ENCODE data around the gene RTN4R.

Gene RTN4R

DNA sequence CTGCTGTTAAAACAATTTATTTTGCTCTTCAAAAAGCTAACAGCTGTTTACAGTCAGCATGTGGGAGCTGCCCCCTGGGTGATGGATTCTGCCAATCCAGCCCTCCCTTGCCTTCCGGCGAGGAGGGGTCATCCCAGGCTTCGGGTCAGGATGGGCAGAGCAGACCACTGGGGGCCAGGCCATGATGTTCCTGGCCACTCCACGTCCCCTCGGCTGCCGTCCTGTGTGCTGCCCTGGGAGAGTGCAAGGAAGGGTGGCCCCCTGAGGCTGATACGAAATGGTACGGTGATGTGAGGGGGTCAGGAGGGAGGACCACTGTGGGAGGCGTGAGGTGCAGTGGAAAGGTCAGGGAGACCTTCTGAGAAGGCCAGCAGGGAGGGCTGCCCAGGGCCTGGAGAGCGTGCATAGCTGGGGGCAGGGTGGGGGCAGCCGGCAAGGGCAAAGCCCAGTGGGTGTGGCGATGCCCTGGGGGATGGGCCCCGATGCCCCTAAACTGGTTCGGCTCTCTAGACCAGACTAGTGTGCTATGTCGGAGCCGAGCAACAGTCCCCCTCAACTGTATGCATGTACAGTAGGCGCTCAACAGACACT is 41.3 kb downstream of the RTN4R start:
- no peak for DNase-seq

GRCh38 chr22:20226077-20226716 is 41.9 kb downstream of the RTN4R start:
- no peak for DNase-seq

- DNase-seq, result no peak
These were observed 42.5 kb downstream of the RTN4R start for GRCh38 chr22:20225693-20225966.

- no peak for DNase-seq
These were observed 43.0 kb downstream of the RTN4R start for GRCh38 chr22:20224917-20225692.

GRCh38 chr22:20224256-20224626 is 43.9 kb downstream of the RTN4R start:
- no peak for DNase-seq

DNA sequence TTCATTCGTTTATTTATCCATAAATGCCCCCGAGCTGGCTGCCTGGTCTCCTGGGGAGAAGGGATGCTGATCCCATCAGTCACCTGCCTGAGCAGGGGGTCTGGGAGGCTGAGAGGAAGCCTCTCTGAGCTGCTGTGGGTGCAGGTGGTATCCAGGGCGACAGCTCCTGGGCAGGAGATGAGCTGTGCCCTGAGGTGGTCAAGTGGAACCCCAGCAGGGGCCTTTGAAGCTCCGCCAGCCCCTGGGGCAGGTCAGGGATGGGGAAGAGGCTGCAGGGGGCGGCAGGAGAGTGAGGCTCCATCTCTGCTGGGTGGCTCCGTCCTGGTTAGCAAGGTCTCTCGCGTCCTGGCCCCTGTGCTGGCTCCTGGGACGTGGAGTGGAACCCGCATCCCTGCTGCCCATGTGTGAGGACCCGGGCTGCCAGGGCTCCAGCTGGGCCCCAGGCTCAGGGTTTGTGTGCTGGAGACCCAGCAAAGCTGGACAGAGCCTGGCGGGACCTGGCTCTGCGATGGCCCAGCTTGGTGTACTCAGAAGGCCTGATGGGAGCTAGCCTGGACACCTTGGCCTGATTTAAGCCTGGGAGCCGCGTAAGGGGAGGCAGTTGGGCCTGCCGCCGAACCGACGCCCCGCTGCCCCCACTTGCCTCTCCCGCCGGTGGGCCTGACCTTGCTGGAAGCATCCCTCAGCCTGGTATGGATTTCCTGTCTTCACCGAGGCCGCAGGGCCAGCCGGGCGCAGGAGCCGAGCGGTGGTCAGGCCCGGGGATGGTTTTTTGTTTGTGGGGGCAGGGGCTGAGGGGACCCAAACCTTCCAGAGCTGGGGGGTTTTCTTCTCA is 44.5 kb downstream of the RTN4R start:
- no peak for DNase-seq

- DNase-seq, result no peak
These were observed 45.2 kb downstream of the RTN4R start for GRCh38 chr22:20222764-20223420.

DNA sequence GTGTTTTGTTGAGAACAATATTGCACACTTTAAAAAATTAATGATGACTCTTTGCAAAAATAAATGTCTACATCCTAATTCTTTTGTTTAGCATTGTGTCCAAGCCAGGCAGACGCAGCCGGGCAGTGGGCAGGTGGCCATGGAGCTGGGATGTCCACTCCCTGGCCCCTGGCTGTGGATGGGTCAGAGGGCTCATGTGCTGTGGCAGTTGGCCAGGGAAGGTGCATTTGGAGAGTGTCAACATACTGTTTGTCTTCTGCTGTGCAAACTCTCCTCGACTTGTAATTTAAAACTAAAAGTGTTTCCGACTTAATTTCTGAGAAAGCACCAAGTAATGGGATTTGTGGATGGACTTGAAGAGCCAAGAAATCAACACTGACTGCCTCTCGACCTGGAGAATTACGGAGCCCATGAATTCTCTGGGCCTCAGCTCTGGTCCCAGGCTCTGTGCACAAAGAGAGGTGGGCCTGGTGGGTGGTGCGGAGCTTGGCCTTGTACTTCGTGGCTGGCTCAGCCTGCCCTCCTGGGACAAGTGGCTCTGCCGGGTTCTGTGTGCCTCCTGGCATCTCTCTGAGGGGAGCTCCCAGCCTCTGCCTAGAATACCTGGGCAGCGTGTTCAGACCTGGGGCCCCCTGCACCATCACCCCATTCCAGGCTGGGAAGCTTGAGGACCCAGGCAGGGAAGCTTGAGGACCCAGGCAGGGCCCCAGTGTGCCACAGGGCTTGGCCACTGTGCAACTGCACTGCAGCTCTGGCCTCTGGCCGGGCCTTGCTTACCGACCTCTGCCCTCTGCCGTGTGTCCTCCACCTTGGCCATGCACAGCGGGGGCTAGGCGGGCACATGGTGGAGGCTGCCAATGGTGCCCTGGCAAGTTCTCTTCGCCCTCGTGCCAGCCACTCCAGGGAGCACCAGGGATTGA is 46.4 kb downstream of the RTN4R start:
- no peak for DNase-seq

DNA sequence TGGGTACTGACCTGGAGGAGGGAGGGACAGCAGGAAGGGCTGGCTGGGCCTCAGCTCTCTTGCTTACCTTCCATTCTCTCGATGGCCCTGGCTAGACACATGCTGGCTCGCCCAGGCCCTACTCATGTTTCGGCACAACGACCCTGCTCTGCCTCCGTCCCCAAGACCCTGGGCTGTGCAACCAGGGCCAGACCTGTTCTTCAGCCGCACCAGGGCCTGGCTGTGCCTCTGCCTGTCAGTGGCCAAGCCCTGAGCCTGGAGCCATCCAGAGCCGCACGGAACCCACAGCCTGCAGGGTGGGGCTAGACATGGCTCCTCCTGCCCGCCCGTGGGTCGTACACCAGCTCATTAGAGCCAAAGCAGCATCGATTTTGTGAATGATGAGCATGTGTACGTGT is 47.5 kb downstream of the RTN4R start:
- no peak for DNase-seq

- no peak for DNase-seq
These were observed 48.2 kb downstream of the RTN4R start for GRCh38 chr22:20219667-20220628.

DNA sequence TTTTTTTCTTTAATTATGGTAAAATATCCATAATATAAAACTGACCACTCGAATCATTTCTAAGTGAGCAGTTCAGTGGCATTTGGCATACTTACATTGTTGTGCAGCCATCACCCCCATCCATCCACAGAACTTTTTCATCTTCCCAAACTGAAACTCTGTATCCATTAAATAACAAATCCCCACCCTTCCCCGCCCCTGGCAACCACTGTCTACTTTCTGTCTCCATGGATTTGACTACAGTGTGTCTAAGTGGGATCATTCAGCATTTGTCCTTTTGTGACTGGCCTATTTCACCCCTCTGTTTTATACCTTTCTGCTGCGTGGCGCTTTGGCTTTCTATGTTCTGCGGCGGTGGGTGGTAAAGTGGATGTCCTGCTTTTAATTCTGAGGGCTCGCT is 49.1 kb downstream of the RTN4R start:
- DNase-seq, result no peak

GRCh38 chr22:20218326-20218872 is 49.7 kb downstream of the RTN4R start:
- DNase-seq, result no peak

GRCh38 chr22:20217563-20217962 is 50.6 kb downstream of the RTN4R start:
- no peak for DNase-seq

DNA sequence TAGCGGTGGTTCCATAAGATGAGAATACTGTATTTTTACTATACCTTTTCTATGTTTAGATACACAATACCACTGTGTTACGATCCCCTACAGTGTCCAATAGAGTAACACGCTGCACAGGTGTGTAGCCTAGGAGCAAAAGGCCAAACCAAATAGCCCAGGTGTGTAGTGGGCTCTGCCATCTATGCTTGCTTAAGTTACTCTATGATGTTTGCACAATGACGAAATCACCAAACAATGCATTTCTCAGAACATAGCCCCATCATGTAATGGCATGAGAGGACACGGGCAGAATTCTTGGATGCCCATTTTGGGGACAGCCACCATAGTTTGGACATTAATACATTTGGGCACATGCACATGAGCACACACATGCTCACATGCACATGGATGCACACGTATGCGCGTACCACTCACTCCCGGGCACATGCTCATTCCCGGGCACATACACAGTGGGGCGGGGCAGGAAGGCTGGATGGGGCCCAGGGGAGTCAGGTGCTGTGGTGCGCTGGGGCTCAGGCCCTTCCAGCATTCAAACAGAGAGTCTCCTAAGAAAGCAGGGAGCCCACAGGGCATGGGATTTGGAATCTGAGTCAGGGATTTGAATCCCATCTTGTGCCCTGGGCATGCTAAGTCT is 51.1 kb downstream of the RTN4R start:
- DNase-seq, result no peak

DNA sequence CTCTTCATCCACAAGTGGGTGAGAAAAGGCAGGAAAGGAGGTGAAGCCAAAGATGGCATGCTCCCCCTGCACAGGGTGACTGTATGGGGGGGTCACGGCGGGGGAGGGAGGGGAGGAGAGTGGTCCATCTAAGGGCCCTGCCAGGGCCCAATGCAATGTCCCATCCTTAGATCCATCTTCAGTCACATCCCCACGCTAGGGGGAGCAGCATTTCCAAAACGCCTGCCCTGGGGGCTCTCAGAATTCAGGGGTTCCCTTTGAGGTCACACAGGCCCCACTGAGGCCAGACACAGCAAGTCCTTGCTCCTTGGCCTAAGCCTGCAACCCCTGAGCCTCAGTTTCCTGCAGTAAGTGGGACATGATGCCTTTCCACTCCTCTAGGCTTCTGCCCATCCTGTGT is 52.4 kb downstream of the RTN4R start:
- no peak for DNase-seq

DNA sequence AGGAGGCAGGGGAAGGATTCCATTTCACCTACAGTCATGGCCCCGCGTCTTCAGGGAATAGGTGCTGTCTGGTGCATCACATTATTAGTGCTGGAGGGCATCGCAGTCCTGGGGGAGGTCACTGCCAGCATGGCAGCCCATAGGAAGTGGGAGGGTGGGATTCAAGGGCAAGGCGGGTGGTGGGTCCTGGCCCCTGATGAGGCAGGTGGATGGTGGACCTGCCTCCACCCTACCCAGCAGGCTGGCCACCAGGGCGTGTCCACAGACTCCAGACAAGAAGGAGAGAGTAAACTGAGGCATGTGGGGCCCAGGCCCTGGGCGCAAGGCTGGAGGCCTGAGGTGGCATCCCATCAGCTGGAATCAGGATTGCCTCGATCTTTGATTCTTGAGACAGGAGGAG is 53.3 kb downstream of the RTN4R start:
- no peak for DNase-seq

GRCh38 chr22:20213833-20214708 is 54.0 kb downstream of the RTN4R start:
- no peak for DNase-seq

- DNase-seq, result no peak
These were observed 55.1 kb downstream of the RTN4R start for GRCh38 chr22:20212754-20213699.

All from activated CD4-positive, alpha-beta T cell treated with anti-CD3 and anti-CD28 coated beads for 4 hours (primary cell).